ENCODE results near the gene KRT82.

KRT82 gene

DNA sequence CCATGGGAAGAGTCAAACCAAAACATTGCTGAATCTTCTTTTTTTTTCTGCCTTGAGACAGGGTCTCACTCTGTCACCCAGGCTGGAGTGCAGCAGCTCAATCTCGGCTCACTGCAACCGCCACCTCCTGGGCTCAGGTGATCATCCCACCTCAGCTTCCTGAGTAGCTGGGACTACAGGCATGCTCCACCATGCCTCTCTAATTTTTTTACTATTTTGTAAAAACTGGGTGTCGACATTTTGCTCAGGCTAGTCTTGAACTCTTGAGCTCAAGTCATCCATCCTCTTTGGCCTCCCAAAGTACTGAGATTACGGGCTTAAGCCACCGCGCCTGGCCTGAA is 29.5 kb upstream of the KRT82 start:
- DNase-seq (ENCODE audit: low read depth), result no peak

DNA sequence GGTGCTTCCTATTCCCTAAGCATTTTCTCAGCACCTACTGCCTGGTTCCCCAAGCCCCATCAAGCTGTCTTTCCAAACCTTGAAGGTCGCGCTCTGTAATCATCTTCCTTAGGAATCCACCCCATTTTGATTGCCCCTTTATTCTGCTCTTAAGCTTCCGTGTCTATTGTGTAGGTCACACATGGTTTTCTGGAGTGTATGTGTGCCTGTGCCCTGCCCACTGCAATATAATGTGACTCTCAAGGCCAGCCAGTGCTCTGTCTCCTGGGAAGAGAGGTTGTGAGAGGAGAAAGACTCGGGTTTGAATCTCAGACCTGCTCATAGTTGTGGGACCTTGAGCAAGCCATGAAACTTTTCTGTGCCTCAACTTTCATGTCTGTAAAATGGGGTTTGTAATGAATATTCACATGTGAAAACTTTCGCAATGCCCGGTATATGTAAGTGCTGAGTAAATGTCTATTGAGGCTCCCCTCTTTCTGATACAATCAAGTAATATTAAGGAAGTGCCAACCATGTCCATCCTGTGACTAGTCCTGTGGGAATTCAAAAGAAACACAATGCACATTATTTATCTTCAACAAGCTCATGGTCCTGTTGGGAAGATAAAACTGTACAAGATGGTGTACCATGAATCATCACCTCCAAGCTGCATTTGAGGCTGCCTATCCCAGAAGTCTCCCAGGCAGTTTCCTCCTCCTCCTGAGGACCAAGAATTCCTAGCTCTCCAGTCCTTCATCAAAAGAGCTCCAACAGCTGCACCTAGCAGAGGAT is 28.8 kb upstream of the KRT82 start:
- DNase-seq (ENCODE audit: low read depth), result no peak

DNA sequence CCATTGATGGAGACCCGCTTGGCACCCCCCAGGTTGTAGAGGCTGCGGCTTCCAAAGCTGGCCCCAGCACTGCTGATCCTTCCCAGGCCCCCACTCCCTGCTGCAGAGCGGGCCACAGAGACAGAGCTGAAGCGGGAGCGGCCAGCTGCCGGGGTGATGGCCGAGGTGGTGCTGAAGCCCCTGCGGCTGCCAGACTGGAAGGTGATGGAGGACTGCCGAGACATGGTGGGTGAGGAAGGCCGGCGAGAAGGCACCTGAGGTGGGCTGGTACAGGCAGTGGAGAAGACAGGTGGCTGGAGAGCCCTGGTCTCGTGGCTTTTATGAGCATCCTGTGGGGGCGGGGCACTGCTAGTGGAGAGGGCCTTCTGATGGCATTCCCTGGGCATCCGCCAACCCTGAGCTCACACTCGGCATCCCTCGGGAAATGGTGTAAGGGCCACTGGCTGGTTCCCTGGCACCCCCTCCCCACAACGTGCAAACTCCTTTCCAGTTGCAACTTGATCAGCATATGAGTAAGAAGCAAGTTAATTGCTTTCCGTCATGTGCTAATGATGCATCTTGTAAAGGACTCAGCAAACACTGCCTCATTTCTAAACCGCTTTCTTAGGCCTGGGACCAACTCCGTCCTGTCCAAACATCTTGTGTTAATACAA is 28.1 kb upstream of the KRT82 start, which contains the start of gene KRT75:
TSS of gene KRT75 (minus strand) at position 291 of the 653 bp plus-strand sequence. CDS start at position 224, 67 bp downstream.
- no peak for DNase-seq (ENCODE audit: low read depth)

DNA sequence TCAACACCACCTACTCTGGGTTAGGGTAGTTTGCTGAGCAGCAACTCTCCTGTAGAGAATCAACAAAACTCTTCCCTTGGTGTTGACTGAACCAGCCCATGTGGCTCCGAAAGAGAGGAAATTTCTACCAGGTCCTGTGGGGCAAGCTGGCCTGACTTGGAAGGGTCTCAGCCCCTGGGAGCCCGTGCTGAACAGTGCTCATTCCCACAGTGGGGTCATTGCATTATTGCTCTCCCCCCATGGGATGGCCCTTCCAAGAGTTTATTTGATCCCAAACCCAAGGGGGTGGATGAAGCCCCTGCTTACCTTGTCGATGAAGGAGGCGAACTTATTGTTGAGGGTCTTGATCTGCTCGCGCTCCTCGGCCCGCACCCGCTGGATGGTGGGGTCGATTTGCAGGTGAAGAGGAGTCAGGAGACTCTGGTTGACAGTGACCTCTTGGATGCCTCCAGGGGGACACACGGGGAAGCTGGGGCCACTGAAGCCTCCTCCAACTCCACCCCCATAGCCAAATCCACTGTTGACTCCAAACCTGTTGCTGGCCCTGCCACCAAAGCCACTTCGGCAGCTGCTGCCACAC is 27.5 kb upstream of the KRT82 start:
- DNase-seq (ENCODE audit: low read depth), result no peak

- no peak for DNase-seq (ENCODE audit: low read depth)
Measured at GRCh38 chr12:52432559-52433207, 26.5 kb upstream of the KRT82 start.

GRCh38 chr12:52428121-52428520 is 22.0 kb upstream of the KRT82 start:
- DNase-seq (ENCODE audit: low read depth), result no peak

GRCh38 chr12:52427083-52427482 is 20.9 kb upstream of the KRT82 start:
- DNase-seq (ENCODE audit: low read depth), result no peak

DNA sequence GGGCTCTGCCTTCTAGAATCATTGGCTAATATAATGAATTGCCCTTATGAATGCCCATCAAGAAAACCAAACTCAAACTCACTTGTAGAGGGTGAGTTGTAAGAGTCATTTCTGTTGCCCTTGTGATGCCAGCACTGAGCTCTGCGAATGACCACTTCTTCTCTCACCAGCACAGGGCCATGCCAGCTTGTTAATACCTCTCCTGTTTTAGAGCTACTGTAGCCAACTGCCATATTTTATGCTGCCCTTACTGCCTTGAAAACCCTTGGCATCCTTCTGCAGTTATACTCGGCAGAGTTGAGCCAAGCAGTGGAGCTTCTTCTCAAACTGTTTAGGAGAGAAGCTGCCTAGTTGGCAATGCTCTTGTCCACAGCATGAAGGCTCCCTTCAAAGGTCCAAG is 19.9 kb upstream of the KRT82 start:
- no peak for DNase-seq (ENCODE audit: low read depth)

DNA sequence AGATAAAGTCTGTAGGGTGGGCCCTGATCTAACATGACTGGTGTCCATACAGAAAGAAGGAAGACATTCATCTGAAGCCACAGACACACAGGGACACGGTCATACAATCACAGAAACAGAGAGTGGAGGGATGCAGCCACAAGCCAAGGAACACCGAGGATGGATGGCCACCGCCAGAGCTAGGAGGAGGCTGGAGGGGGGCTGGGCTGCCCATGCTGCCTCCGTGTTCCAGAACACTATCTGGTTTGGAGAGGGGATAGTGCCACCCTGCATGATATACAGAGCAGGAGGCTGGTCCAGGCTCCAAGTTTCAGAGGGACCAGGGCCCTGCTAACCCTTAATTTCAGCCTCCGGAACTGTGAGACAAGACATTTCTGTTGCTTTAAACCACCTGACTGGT is 19.3 kb upstream of the KRT82 start:
- no peak for DNase-seq (ENCODE audit: low read depth)

DNA sequence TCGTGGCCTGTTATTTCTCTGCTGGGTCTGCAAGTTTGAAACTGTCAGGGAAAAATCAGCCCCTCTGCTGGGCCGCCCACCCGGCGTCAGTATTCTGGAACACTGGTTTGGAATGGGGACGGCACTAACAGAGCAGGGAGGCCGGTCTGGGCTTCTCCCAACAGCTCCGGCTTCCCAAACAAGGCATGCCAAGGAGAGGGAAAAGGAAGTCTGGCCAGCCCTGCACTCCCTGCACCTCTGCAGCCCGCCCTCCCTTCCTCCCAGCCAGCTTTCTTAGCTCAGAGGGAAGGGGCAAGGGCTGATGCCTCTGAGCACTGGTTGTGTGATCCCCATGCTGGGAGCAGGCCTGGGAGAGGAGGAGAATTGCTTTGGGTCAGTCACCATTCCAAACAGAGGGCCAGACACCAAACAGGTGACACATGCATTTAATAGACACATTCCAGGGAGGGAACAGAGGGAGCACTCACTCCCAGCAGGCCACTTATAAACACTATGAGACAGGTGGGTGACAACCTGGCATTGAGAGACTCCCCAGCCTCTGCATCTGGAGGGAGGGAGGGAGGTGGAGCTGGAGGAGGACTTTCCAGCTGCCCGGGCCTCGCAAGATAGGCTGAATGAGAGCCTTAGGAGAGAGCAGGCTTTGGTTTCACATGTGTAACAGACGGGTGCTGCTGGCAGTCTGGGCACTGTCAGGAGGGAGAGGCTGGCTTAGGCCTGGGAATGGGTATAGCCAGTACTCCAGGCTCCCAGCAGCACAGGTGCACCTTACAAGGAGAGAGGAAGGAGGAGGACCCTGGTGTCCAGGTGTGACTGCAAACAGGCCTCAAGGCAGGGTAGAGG is 17.7 kb upstream of the KRT82 start:
- DNase-seq (ENCODE audit: low read depth), result no peak

DNA sequence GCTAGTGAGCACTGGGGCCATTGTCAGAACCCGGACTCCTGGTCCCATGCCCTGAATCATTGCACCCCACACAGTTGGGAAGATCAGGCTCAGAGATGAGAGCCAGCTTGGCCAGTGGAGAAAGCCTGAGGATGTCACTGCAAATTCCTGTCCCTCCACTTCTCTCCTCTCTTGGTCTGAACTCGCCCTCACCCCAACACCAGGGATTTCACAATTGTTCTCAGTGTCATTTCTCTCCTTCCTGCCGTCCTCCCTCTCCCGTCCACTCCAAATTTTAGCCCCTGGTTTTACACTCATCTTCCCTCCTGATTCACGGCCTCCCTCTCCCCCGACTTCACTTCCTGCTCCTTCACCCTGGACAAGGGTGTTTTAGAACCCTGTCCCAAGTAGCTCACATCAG is 16.9 kb upstream of the KRT82 start:
- no peak for DNase-seq (ENCODE audit: low read depth)

DNA sequence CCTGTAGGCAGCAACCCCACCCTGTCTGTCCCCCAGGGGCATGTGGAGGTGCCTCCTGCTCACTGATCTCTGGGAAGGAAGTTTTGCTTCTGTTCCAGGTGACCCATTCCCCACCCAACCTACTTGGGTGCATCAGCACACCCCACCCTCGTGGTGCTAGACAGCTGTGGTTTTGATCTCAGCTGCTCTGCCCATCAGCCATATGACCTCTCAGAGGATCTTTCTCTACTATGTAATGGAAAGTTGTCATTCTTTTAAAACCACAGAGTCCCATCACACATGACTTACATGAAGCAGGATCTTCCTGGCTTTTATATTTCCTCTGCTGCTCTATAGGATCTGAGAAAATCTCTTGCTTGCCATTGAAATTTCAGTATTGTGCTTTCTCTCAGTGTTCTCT is 13.5 kb upstream of the KRT82 start:
- DNase-seq (ENCODE audit: low read depth), result no peak

DNA sequence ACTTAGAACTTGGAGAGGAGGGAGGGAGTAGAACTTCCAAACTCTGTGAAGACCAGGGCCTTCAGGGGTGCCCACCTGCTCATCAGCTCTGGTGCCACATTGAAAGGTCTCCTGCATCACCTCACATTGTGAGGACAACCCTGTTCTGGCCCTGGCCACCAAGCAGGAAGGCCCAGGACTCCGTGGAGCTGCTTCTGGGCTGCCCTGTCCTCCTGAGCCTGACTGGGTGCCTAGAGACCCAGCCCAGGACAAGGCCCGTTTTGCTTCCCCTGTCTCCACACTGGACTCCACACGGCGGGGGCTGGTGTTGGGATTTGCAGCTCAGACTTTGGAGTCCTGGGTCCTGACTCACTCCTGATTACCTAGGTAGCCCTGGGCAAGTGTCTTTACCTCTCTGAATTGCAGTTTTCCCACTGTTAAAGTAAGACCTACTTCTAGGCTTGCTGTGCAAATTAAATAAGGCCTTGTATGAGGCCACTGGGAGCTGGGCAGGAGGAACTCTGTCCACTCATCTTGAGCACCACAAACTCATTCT is 12.5 kb upstream of the KRT82 start:
- DNase-seq (ENCODE audit: low read depth), result no peak

- DNase-seq (ENCODE audit: low read depth), result no peak
Measured at GRCh38 chr12:52417740-52418139, 11.6 kb upstream of the KRT82 start.

DNA sequence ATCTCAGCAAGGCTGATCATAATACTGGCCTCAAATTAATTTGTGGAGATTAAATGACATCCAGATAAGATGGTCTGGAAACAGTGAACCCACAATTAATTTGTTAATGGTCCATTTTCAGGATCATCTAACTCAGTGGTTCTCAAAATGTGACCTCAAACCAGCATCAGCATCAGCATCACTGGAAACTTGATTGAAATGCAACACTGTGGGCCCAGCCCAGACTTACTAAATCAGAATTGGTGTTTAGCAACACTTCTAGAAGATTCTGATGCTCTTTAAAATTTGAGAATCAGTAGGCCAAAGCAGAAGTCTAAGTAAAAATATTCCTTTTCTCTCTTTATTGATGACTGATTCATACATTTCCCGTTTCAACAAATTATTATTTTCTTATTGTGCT is 10.7 kb upstream of the KRT82 start:
- DNase-seq (ENCODE audit: low read depth), result no peak

DNA sequence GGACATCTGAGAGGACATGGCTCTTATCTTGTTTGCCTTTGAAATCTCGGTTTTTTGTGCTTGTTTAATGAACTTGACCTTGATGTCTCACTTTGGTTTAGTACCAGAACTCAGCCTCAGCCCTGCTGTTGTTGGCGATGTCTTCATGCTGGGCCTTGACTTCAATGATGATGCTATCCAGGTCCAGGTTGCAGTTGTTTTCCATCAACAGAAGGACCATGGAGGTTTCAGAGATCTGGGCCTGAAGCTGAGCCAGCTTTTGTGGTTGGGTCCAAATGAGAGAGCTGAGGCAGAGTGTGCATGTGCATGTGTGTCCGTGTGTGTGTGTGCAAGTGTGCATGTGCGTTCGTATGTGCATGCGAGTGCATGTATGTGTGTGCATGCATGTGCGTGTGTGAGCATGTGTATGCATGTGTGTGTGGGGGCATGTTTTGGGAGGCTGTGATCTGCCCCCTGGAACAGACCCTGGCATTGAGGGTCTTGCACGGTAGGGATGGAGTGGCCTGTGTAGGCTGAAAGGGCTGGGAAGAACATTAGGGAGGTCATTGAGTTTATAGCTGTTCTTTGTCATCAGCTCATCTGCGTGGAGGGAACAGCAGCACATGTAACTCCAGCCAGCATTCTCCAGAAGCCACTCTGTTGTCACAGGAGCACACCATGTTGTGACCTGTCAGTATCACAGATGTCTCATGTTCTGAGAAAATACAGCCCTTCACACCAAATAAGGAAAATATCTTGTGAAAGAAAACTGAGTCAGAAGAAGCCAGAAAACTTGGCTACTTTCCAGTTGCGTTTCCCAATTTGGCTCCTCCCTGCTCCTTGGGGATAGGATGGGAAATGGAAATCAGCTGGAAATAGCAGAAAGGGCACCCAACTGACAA is 10.0 kb upstream of the KRT82 start:
- peak; percentile 45 for DNase-seq (ENCODE audit: low read depth)

GRCh38 chr12:52414936-52415335 is 8.8 kb upstream of the KRT82 start:
- DNase-seq (ENCODE audit: low read depth), result no peak

- DNase-seq (ENCODE audit: low read depth), result no peak
Measured at GRCh38 chr12:52413782-52414345, 7.7 kb upstream of the KRT82 start.

DNA sequence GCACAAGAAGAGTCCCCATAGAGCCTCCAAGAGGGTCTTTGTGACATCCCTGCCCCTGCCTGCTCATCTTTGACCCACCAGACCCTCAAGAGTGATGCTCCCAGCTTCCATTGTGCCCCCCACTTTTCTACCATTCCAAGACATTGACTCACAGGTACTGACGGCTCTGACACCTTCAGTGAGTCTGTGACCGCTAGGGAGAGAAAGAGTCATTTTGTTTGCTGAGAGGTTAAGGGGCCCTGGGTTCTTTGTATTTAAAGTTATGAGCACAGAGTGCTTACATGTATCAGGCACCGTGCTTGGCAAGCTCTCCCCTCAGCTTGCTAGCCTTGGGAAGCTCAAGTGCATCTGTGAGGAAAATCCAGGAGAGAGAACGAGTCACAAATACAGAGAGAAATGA is 7.1 kb upstream of the KRT82 start:
- no peak for DNase-seq (ENCODE audit: low read depth)

DNA sequence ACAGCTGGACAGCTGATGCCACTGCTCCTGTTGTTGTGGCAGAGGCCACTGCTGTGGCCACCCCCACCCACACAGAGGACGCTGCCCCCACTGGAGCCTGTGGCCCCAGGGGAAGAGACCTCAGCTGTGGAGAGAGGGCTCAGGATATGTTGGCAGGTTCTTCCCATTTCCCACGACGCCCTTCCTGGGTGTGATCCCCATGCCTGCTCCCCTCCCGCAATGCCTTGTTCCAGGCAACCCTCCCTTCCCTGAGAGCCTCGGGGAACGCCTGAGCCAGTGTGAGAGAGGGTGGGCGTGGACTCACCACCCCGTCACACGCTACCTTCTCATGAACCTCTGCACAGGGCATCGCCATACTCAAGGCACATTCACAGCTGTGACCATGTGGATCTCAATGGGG is 5.7 kb upstream of the KRT82 start:
- DNase-seq (ENCODE audit: low read depth), result no peak

Measured in GM04503 (cell line).